ENCODE data around the gene PLD1.
"Not testable (repeated sequence)": the region's sequence is repeated elsewhere in the genome, so short reads cannot be mapped to it uniquely, and the experiment has no call there.

The PLD1 gene

GRCh38 chr3:171817074-171817800 lies 7.0 kb upstream of the PLD1 start:
- H3K4me3 ChIP-seq (replicated peaks; ENCODE audit: low read depth, low read length): no peak overlapping the region
- no peak for TF ChIP-seq CTCF (IDR thresholded peaks at IDR 0.05; ENCODE audit: low read depth, low read length, missing control alignments)
- DNase-seq (ENCODE audit: extremely low read depth, low read depth): no peak

- no peak for TF ChIP-seq CTCF (IDR thresholded peaks at IDR 0.05; ENCODE audit: low read depth, low read length, missing control alignments)
- H3K4me3 ChIP-seq (replicated peaks; ENCODE audit: low read depth, low read length): no peak overlapping the region
- no peak for DNase-seq (ENCODE audit: extremely low read depth, low read depth)
These were observed 5.8 kb upstream of the PLD1 start for GRCh38 chr3:171815973-171816595.

- not testable (repeated sequence) for DNase-seq (ENCODE audit: extremely low read depth, low read depth); H3K4me3 ChIP-seq (replicated peaks; ENCODE audit: low read depth, low read length)
These were observed 4.4 kb upstream of the PLD1 start for GRCh38 chr3:171814662-171815061.

- no peak for DNase-seq (ENCODE audit: extremely low read depth, low read depth)
- no peak for TF ChIP-seq CTCF (IDR thresholded peaks at IDR 0.05; ENCODE audit: low read depth, low read length, missing control alignments)
- no peak overlapping the region for H3K4me3 ChIP-seq (replicated peaks; ENCODE audit: low read depth, low read length)
These were observed 3.7 kb upstream of the PLD1 start for GRCh38 chr3:171813897-171814460.

GRCh38 chr3:171813278-171813896 lies 3.1 kb upstream of the PLD1 start:
- no peak for DNase-seq (ENCODE audit: extremely low read depth, low read depth)
- no peak for TF ChIP-seq CTCF (IDR thresholded peaks at IDR 0.05; ENCODE audit: low read depth, low read length, missing control alignments)
- no peak overlapping the region for H3K4me3 ChIP-seq (replicated peaks; ENCODE audit: low read depth, low read length)

- TF ChIP-seq CTCF (IDR thresholded peaks at IDR 0.05; ENCODE audit: low read depth, low read length, missing control alignments): no peak
- no peak for DNase-seq (ENCODE audit: extremely low read depth, low read depth)
- H3K4me3 ChIP-seq (replicated peaks; ENCODE audit: low read depth, low read length): no peak overlapping the region
These were observed 2.5 kb upstream of the PLD1 start for GRCh38 chr3:171812811-171813210.

- no peak overlapping the region for H3K4me3 ChIP-seq (replicated peaks; ENCODE audit: low read depth, low read length)
- TF ChIP-seq CTCF (IDR thresholded peaks at IDR 0.05; ENCODE audit: low read depth, low read length, missing control alignments): no peak
- no peak for DNase-seq (ENCODE audit: extremely low read depth, low read depth)
These were observed 1.6 kb upstream of the PLD1 start for GRCh38 chr3:171811913-171812335.

Measured in HFF-Myc (cell line).